ENCODE measurements around the gene SCFD2. TPM values are rescaled to one million over a fixed set of nuclear protein-coding genes. Genes with fewer than 3 reads are reported as not detected.

SCFD2 gene
- total RNA-seq, 1 donor from 2014 or later: 20.4 TPM

DNA sequence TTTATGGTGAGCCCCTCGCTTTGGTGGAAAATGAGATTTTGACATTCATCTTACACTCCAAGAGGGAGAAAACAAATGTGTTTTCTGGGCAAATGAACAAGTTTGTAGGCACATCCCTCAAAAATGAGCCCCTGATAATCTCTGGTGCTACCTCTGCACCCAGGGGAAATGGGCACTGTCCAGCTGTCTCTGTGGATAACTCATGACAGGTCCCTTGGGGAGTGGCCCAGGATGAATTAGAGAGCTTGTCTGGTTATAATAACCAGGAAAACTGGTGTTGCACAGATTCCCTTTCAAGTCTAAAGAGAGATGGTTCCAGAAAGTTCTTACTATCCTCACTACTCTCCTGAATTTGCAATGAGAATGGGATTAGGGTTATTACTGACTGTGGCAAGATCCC lies 496.2 kb downstream of the SCFD2 start:
- DNase-seq: no peak

DNA sequence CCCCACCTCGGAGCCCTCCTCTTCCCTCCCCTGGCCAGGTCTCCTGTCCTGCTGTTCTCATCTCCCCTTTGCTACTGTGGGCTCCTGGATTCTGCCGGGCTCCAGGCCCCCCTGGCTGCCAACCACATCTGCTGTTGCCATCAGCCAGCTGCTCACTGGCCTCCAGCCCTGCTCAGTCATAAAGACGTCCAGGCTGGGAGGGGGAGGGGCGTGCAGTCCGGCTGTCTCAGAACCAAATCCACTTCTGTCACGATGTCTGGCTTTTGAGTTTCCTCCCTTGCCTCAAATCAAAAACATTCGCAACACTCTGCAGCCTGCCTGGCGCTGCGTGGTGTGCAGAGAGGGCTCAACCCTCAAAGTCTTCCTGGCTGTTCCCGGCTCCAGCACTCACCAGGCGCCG lies 496.7 kb downstream of the SCFD2 start:
- DNase-seq: no peak

GRCh38 chr4:52868133-52868532 lies 497.7 kb downstream of the SCFD2 start:
- DNase-seq: no peak

DNA sequence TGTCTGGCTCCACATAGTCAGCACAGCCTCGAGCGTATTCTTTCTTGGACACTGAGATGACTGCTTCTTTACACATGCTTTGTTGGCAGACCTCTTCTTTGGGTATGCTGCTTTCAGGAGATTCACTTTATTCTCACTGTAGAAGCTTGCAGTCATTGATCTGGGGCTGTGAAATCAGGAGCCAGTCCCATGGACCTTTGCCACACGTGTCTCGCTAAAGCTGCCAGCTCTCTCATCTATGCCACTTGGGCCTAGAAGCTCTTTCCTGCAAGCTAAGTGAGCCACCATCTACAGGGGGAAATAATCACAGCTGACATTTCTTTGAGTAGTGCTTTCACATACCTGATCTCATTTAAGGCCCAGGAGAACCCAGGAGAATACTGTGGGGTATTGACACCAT lies 498.7 kb downstream of the SCFD2 start:
- no peak for DNase-seq

GRCh38 chr4:52866734-52867133 lies 499.1 kb downstream of the SCFD2 start:
- DNase-seq: no peak

GRCh38 chr4:52865300-52865699 lies 500.6 kb downstream of the SCFD2 start:
- no peak for DNase-seq

DNA sequence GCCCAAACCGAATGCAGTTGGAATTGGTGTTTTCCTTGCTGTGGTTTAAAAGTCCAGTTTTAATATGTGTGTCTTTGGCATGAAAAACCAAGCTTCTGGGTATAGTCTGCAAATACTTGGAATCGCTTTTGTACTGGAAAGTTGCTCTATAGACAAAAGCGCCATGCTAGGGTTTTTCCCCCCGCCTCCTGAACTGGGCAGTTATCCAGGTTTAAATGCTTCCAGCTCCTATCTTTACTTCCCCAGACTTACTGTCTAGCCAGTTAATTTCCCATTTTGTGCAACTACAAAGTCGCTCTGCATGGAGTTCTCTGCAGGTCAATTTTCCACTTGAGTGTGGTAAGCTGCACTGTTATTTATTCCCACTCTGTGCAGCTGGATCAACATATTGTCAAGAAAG lies 501.1 kb downstream of the SCFD2 start:
- DNase-seq: peak; percentile 47

DNA sequence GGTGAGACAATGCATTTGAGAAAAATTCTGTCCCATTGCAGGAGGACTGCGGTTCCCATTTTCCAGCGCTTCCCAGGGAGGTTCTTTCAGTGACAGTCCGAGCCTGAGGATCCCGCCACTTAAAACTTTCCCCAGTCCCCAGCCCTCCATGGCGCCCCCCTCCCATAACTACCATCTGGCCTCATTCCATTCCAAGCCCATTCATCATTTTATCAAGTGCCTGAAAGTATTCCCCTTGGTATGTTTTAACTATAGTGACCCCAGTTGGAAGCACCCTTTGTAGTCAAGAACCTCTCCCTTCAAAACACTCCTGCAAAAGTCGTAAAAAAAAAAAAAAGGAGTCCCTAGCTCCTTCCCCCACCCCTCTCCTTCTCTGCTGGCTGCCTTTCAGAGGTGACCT lies 502.5 kb downstream of the SCFD2 start:
- DNase-seq: no peak

GRCh38 chr4:52862639-52863161 lies 503.2 kb downstream of the SCFD2 start:
- DNase-seq: no peak

GRCh38 chr4:52861879-52862616 lies 503.8 kb downstream of the SCFD2 start, which contains the start of gene RASL11B:
RASL11B (plus strand) TSS chr4:52862317; CDS start chr4:52862508, 191 bp downstream.
- peak; percentile 77 for DNase-seq

DNA sequence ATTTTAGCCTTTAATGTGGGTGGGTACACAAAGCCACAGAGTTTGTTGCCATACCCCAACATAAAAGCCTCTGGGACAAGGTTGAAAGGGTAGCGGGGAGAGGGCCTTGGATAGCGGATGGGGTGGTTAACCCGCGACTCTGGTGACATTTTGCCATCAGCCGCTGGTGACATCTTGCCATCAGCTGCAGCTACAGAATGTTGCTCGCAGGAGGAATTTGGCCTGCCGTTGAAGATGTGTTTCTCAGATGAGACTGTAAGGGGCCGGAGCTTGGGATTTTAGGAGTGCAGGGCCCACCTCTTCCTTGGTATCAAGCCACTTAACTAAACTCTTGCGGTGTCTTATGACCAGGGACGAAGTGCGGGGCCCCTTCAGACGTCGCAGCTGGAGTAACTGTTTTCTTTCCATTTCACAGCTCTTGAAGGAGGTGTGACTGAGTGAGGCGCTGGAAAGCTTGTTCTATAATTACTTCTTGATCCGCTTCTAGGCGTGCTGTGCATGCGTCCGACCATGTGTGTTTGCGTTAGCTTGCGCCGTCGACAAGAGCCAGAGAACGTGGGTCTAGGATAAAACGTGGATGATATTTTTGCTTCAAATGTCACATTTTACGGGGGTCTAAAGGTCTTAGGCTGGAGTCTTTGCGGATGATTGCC lies 504.6 kb downstream of the SCFD2 start:
- DNase-seq: no peak

DNA sequence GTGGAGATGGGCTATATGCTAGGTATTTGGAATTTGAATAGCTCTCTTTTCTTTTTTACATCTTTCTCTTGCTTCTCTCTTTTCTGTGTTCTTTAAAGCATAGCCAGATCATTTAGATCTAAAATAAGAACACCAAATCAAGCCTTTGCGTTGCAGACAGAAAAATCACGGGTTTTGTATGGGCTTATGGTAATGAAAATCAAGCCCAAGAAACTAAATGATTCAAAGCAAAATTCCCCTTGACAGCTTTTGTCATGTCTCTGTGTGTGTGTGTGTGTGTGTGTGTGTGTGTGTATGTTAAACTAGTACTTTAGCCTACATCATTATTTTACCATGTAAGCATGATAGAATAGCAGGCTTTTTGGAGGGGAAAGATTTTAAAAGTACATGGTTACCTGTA lies 505.5 kb downstream of the SCFD2 start:
- DNase-seq: no peak

DNA sequence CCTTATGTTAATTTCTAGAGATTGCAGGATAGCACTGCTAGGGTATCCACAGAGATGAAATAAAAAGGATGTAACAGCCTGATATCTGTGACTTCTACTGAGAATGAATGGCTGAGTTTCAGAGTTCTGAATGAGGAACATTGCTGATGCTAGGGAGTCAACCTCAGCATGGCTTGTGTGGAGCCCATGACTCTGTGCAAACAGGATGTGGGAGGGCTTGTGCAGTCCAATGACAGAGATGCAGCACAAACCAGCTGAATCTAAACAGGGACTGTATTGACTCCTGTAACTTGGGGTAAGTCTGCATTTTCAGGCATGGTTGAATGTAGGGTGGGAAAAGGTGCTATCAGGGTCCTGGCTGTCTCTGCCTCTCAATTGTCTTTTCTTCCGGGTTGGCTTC lies 509.1 kb downstream of the SCFD2 start:
- DNase-seq: no peak

DNA sequence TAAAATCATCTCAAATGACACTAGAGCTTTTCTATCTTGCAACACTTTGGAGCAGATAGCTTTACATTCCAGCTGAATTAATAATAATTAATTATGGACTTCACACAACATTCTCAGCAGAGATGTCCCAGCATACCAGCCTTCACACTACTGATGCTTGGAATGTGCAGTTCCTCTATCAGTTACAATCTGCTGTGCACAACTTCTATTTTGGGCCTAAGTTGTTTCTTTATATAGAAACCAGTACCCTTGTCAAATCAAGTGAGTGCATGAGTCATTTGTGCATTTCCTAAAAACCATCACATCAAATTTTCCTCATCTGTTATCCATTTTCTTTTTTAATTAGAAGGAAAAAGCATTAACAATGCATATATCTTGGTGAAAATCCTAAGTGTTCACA lies 512.5 kb downstream of the SCFD2 start:
- no peak for DNase-seq

DNA sequence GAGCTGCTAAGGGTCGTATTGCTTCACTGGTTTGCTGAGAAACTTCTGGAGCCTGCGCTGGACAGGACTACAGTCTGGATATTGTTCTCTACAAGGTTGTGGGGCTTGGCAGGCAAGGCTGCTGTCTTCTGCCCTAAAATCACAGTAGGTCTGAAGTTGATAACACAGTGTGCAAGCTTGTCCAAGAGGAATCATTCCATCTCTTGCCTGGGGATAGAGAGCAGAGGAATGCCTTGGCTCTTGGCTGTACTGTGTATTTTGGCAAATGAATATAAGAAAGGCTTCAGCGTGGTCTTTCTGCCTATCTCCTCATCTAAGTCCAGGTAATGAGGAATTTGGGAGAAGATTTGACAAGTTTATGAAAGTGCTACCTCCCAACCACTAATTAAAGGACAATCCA lies 513.1 kb downstream of the SCFD2 start:
- no peak for DNase-seq

GRCh38 chr4:52852041-52852440 lies 513.8 kb downstream of the SCFD2 start:
- no peak for DNase-seq

DNA sequence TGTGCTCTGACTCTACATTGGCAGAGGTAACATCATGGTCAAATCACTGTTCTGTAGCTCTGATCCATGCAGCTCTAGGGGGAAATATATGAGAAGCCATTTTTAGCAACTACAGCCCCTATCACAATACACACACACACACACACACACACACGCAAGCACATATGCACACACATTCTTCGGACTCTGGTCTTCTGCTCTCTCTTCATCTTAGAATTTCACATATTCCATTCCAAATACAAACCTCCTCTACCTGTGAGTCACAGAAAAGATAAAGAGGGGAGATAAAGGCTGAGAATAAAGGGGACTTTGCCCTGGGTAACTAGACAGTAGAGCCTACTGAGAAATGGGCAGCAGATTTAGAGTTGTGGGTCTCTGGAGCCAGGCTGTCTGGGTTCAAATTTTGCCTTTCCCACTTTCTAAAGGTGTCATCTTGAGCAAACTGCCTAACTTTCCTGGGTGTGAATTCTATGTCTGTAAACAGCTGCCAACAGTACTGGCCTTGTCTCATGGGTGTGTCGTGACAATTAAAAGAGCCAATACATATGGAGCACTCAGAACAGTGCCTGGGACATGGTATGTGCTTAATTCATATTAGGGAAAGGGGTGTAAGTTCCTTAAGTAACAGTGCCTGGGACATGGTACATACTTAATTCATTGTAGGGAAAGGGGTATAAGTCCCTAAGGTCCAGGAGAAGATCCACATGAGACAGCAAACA lies 515.3 kb downstream of the SCFD2 start:
- DNase-seq: no peak

- DNase-seq: no peak
These were observed 517.6 kb downstream of the SCFD2 start for GRCh38 chr4:52848254-52848653.

DNA sequence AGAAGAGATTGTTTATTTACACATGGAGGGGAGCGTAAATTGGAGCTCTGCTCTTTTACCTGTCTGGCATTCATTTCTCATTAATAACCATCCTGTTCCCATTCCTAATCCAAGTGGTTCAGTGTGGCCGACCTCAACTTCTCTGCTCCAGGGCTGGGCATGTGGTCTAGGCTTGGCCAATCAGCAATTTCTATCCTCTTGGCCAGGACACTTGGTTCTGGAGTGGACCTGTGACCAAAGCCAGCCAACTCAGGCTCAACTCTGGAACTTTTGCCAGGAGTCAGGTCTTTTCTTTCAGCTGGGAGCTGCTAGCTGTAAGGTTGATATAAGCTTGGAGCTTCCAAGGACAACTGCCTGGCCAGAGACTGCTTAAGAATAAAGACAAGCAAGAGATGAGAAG lies 519.4 kb downstream of the SCFD2 start:
- DNase-seq: no peak

DNA sequence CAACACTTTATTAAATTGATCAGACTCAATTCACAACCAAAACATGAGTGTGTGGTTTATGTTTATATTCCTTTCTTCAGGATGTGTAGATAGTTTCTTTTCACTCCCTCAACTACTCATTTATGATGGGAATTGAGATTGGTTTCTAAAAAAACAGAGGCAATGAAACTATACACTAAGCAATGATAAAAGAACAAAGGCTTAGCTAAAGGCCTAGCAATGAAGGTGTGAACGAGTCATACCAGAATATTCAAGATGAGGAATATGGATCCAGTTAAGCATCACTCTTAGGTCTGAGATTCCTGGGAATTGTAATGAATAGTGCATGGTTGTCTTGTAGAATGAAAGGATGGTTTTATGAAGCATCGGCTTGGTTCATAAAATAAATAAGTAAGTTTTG lies 521.3 kb downstream of the SCFD2 start:
- DNase-seq: no peak

DNA sequence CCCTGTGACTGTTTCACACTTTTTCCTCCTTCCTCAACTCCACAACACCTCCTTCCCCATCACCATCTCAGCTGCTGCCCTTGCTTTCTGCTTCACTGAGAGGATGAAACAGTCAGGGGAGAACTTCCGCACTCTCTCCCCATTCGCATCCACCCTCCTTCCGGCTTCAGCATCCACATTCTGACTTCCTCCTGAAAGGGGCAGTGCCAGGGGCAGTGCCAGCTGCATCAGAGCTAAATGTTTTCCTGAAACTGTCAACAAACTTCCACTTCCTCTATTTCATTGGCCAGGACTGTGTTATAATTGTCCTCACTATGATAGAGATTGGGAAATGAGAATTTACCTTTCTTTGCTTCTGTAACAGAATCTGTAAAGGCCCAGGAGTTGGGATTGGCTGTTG lies 521.9 kb downstream of the SCFD2 start:
- DNase-seq: no peak

GRCh38 chr4:52843351-52843750 lies 522.5 kb downstream of the SCFD2 start:
- no peak for DNase-seq

GRCh38 chr4:52842792-52843191 lies 523.1 kb downstream of the SCFD2 start:
- no peak for DNase-seq

Data from dermis blood vessel endothelial cell (primary cell).